Measurements from ENCODE around the gene SYNPR.

SYNPR gene

DNA sequence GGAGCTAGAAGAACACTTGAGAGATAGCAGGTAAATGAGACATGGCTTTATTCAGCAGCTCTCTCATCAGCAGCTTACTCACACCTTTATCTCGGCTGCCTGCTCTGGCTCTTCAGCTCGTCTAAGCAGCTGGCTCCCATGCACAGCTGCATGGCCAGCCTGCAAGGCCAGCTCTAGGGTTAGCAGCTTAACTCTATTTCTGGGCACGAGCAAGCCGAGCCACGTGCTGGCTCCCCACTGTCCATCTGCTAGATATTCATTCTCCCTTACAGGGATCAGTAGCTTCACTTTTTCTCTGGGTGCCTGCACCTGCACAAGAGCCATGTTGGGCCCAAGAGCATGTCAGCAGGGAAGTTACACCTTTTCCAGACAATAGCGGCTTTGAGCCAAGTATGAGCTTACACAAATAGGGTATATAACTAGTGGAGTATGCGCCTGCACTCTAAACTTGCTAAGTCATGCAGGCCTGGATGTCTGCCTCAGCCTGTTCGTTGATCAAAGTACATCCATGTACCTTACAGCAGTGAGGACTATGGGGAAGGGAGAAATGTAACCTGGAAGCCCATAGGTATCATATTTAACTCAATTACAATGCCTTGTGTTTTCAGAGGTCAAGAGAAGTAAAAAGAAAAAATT is 199.5 kb downstream of the SYNPR start:
- TF ChIP-seq MAX (IDR thresholded peaks at IDR 0.05; ENCODE audit: low read depth, low read length) (no peak), MYC (IDR thresholded peaks at IDR 0.05; ENCODE audit: low read depth, low read length) (no peak), POLR2A (IDR thresholded peaks at IDR 0.05; ENCODE audit: extremely low read depth, insufficient read length) (no peak)
- TF ChIP-seq, protein P1, sequence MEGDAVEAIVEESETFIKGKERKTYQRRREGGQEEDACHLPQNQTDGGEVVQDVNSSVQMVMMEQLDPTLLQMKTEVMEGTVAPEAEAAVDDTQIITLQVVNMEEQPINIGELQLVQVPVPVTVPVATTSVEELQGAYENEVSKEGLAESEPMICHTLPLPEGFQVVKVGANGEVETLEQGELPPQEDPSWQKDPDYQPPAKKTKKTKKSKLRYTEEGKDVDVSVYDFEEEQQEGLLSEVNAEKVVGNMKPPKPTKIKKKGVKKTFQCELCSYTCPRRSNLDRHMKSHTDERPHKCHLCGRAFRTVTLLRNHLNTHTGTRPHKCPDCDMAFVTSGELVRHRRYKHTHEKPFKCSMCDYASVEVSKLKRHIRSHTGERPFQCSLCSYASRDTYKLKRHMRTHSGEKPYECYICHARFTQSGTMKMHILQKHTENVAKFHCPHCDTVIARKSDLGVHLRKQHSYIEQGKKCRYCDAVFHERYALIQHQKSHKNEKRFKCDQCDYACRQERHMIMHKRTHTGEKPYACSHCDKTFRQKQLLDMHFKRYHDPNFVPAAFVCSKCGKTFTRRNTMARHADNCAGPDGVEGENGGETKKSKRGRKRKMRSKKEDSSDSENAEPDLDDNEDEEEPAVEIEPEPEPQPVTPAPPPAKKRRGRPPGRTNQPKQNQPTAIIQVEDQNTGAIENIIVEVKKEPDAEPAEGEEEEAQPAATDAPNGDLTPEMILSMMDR (IDR thresholded peaks at IDR 0.05; ENCODE audit: low read depth, low read length), result no peak
- no peak for DNase-seq (ENCODE audit: low read depth)
- H3K4me3 ChIP-seq (ENCODE audit: low read depth, low read length), result no peak overlapping the region

- TF ChIP-seq MAX (IDR thresholded peaks at IDR 0.05; ENCODE audit: low read depth, low read length) (no peak), POLR2A (IDR thresholded peaks at IDR 0.05; ENCODE audit: extremely low read depth, insufficient read length) (no peak), MYC (IDR thresholded peaks at IDR 0.05; ENCODE audit: low read depth, low read length) (no peak)
- no peak overlapping the region for H3K4me3 ChIP-seq (ENCODE audit: low read depth, low read length)
- no peak for DNase-seq (ENCODE audit: low read depth)
These were observed 201.0 kb downstream of the SYNPR start for GRCh38 chr3:63478990-63479660.

DNA sequence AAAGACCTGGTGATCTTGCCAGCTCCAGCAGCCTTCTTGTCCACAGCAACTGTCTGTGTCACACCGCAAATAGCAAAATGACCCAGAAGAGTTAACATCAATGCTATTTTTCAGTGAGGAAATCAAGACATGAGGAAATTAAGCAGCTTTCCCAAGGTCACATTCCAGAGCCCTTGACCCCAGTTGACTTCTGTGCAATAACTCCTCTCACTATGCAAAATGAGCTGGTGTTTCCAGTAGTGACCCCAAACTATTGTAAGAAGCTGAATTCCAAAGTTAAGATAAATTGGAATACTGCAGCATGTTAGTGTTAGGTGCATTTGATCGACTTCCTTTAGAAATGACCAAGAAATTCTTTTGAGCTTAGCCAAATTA is 201.5 kb downstream of the SYNPR start:
- no peak for TF ChIP-seq MAX (IDR thresholded peaks at IDR 0.05; ENCODE audit: low read depth, low read length)
- TF ChIP-seq MYC (IDR thresholded peaks at IDR 0.05; ENCODE audit: low read depth, low read length), result no peak
- TF ChIP-seq, protein P1 (IDR thresholded peaks at IDR 0.05; ENCODE audit: low read depth, low read length), result no peak
- DNase-seq (ENCODE audit: low read depth), result no peak
- no peak overlapping the region for H3K4me3 ChIP-seq (ENCODE audit: low read depth, low read length)

DNA sequence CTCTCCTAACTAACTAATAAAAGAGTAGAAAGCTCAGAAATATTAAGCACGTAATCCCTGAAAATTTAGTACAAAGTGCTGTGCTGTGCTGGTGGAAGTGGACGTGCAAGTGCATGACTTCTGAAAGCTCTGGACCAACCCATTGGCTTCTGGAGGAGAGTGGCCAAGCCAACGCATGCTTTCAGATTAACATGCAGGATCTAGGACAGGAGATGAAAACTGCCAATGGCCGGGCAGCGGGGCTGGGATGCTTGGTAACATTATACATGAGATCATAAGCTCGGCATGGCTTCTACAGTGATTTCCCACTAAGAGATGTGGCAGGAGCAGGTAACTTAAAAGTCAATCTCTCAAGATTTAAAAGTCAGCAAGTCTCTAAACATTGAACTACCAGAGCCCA is 203.5 kb downstream of the SYNPR start:
- DNase-seq (ENCODE audit: low read depth), result no peak
- TF ChIP-seq, protein P1 (IDR thresholded peaks at IDR 0.05; ENCODE audit: low read depth, low read length), result no peak
- TF ChIP-seq MYC (IDR thresholded peaks at IDR 0.05; ENCODE audit: low read depth, low read length) (no peak), MAX (IDR thresholded peaks at IDR 0.05; ENCODE audit: low read depth, low read length) (no peak), POLR2A (IDR thresholded peaks at IDR 0.05; ENCODE audit: extremely low read depth, insufficient read length) (no peak)
- no peak overlapping the region for H3K4me3 ChIP-seq (ENCODE audit: low read depth, low read length)

DNA sequence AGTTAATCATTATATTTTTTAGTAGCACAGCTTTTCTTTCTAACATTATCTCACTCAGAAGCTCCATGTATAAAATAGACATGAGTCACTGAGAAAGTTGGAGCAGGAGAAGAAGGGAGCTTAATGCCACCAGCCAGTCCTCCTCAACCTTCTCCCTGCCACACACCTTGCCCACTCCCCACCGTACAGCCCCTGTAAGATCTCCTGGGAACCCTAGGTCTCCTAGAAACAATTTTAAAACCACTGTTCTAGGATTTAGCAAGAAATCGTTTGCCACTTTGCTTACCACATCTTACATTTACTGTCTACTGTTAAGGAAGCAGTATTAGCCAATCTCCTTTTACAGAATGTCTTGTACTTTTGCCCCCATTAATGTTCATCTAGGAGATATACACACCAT is 204.2 kb downstream of the SYNPR start:
- no peak for TF ChIP-seq MAX (IDR thresholded peaks at IDR 0.05; ENCODE audit: low read depth, low read length)
- TF ChIP-seq, protein P1 (IDR thresholded peaks at IDR 0.05; ENCODE audit: low read depth, low read length), result no peak
- no peak for TF ChIP-seq POLR2A (IDR thresholded peaks at IDR 0.05; ENCODE audit: extremely low read depth, insufficient read length)
- TF ChIP-seq MYC (IDR thresholded peaks at IDR 0.05; ENCODE audit: low read depth, low read length), result no peak
- H3K4me3 ChIP-seq (ENCODE audit: low read depth, low read length), result no peak overlapping the region
- no peak for DNase-seq (ENCODE audit: low read depth)

DNA sequence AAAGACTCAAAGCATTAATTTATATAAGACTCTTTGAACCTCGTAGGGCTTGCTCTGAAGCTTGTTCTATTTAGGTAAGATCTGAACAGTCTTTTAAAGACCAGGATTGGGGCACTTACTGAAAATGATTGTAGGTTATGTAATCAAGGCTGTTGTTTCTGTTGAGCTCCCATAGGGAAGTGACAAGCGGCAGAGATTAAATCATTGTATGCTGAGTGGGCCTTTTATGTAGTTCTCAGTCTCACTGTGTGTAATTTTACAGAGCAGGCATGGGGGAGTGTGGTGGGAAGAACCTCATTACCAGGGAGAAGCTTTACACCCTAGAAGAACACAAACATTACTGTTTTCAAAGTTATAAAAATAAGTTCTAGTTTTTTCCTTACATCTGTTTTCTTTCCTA is 214.4 kb downstream of the SYNPR start:
- no peak for DNase-seq (ENCODE audit: low read depth)
- no peak for TF ChIP-seq MAX (IDR thresholded peaks at IDR 0.05; ENCODE audit: low read depth, low read length)
- TF ChIP-seq MYC (IDR thresholded peaks at IDR 0.05; ENCODE audit: low read depth, low read length), result no peak
- no peak for TF ChIP-seq POLR2A (IDR thresholded peaks at IDR 0.05; ENCODE audit: extremely low read depth, insufficient read length)
- TF ChIP-seq, protein P1 (IDR thresholded peaks at IDR 0.05; ENCODE audit: low read depth, low read length), result no peak
- H3K4me3 ChIP-seq (ENCODE audit: low read depth, low read length), result no peak overlapping the region

Data from NB4 (cell line).